Measurements from ENCODE around the gene TMIGD2.
"Not testable (repeated sequence)": the region's sequence is repeated elsewhere in the genome, so short reads cannot be mapped to it uniquely, and the experiment has no call there.

The TMIGD2 gene

DNA sequence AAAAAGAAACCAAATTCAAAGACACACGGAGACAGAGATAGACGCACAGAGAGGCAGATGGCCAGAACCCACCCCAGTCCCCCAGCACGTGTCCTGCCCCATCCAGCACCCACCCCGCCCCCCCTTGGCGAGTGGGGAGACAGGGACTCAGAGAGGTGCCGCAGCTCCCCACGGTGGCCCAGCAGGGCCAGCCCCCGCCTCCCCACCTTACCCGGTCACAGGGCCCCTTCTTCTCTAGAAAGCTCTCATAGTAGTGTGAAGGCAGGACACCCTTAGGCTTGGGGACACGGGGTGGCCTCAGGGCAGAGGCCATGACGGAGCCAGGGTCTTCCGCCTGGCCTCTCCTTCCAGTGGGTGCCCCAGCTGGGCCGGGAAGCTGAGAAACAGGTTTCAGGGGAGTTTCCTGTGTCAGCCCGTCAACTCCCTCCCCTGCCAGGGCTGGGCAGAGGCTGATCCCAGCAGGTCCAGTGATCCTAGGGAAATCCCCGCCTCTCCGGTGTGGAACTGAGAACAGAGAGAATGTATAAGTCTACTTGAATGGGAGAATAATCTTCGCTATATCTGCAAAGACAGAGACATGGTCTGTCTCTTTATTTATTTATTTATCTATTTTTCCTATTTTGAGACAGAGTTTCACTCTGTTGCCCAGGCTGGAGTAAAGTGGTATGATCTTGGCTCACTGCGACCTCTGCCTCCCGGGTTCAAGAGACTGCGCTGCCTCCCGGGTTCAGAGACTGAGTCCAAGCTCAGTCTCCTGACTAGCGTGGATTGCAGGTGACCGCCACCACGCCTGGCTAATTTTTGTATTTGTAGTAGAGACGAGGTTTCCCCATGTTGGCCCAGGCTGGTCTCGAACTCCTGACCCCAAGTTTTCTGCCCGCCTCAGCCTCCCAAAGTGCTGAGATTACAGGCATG, 36.5 kb upstream of the TMIGD2 start, which contains the start of gene STAP2:
TSS of gene STAP2 (minus strand) at position 387 of the 915 bp plus-strand sequence. CDS start at position 313, 74 bp downstream.
- H3K9ac ChIP-seq (ENCODE audit: low read length) = peak within 1 kb of the TSS; percentile 29
- peak within 1 kb of the TSS; percentile 56 for H3K4me3 ChIP-seq (ENCODE audit: low read length)
- H3K27ac ChIP-seq (ENCODE audit: low read length) = no peak within 1 kb of the TSS
- no peaks in the 10 kb centered on the region for H3K9me3 ChIP-seq (ENCODE audit: control insufficient read depth, low read depth, low read length)
- peaks cover 4% of the 10 kb centered on the region for H3K4me1 ChIP-seq (ENCODE audit: control insufficient read depth, low read depth, low read length)
- no peaks in the 10 kb centered on the region for H3K27me3 ChIP-seq (ENCODE audit: control insufficient read depth, insufficient read depth, low read length)
- no peaks in the 10 kb centered on the region for H3K36me3 ChIP-seq (ENCODE audit: control insufficient read depth, low read depth, low read length)

GRCh38 chr19:4337906-4338440, 35.8 kb upstream of the TMIGD2 start:
- no peaks in the 10 kb centered on the region for H3K27me3 ChIP-seq (ENCODE audit: control insufficient read depth, insufficient read depth, low read length)
- no peaks in the 10 kb centered on the region for H3K36me3 ChIP-seq (ENCODE audit: control insufficient read depth, low read depth, low read length)
- H3K4me1 ChIP-seq (ENCODE audit: control insufficient read depth, low read depth, low read length) = peaks cover 4% of the 10 kb centered on the region
- no peaks in the 10 kb centered on the region for H3K9me3 ChIP-seq (ENCODE audit: control insufficient read depth, low read depth, low read length)
- peak overlapping the region; percentile 29 for H3K9ac ChIP-seq (ENCODE audit: low read length)
- no peak overlapping the region for H3K27ac ChIP-seq (ENCODE audit: low read length)
- peak overlapping the region; percentile 56 for H3K4me3 ChIP-seq (ENCODE audit: low read length)

GRCh38 chr19:4334929-4335570, 32.9 kb upstream of the TMIGD2 start:
- no peaks in the 10 kb centered on the region for H3K36me3 ChIP-seq (ENCODE audit: control insufficient read depth, low read depth, low read length)
- no peak overlapping the region for H3K9ac ChIP-seq (ENCODE audit: low read length)
- no peaks in the 10 kb centered on the region for H3K9me3 ChIP-seq (ENCODE audit: control insufficient read depth, low read depth, low read length)
- no peaks in the 10 kb centered on the region for H3K27me3 ChIP-seq (ENCODE audit: control insufficient read depth, insufficient read depth, low read length)
- no peak overlapping the region for H3K4me3 ChIP-seq (ENCODE audit: low read length)
- H3K27ac ChIP-seq (ENCODE audit: low read length) = no peak overlapping the region
- no peaks in the 10 kb centered on the region for H3K4me1 ChIP-seq (ENCODE audit: control insufficient read depth, low read depth, low read length)

GRCh38 chr19:4329858-4330257, 27.7 kb upstream of the TMIGD2 start:
- Histone ChIP-seq H3K27me3 (ENCODE audit: control insufficient read depth, insufficient read depth, low read length) (no peaks in the 10 kb centered on the region), H3K9me3 (ENCODE audit: control insufficient read depth, low read depth, low read length) (no peaks in the 10 kb centered on the region), H3K36me3 (ENCODE audit: control insufficient read depth, low read depth, low read length) (no peaks in the 10 kb centered on the region), H3K9ac (ENCODE audit: low read length) (no peak overlapping the region), H3K4me1 (ENCODE audit: control insufficient read depth, low read depth, low read length) (peaks cover 3% of the 10 kb centered on the region), H3K4me3 (ENCODE audit: low read length) (no peak overlapping the region), H3K27ac (ENCODE audit: low read length) (no peak overlapping the region)

- H3K27me3 ChIP-seq (ENCODE audit: control insufficient read depth, insufficient read depth, low read length); H3K36me3 ChIP-seq (ENCODE audit: control insufficient read depth, low read depth, low read length); H3K27ac ChIP-seq (ENCODE audit: low read length); H3K4me1 ChIP-seq (ENCODE audit: control insufficient read depth, low read depth, low read length); H3K9me3 ChIP-seq (ENCODE audit: control insufficient read depth, low read depth, low read length): not testable (repeated sequence)
- Histone ChIP-seq H3K9ac (ENCODE audit: low read length) (peak overlapping the region; percentile 62), H3K4me3 (ENCODE audit: low read length) (peak overlapping the region; percentile 83)
These were observed 26.9 kb upstream of the TMIGD2 start for GRCh38 chr19:4328991-4329681.

DNA sequence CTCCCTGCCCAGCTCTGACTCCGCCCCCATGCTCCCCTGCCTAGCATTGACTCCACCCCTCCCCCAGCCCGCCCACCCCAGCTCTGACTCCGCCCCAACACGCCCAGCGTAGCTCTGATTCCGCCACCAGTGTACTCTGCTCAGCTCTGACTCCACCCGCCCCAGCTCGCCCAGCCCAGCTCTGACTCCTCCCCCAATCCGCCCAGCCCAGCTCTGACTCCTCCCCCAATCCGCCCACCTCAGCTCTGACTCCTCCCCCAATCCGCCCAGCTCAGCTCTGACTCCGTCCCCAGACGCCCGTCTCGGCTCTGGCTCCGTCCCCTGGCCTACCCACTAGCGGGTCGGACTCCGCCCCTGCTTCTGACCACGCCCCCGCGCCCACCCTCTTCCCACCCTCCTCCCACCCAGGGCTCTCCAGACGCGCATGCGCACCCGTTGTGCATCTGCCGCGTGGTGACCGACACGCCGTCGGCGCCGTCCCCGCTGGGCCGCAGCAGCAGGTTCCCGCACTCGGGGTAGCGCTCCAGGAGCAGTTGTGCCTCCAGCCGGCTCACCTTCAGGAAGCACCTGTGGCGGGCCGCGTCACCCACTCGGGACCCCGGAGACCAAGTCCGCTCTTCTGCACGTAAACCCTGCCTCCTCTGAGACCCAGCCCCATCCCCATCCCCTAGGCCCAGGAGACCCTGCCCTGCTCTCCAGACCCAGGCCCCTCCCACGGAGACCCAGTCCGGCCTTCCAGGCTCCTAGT, 26.2 kb upstream of the TMIGD2 start:
- H3K9ac ChIP-seq (ENCODE audit: low read length) = peak overlapping the region; percentile 62
- peak overlapping the region; percentile 83 for H3K4me3 ChIP-seq (ENCODE audit: low read length)
- H3K27me3 ChIP-seq (ENCODE audit: control insufficient read depth, insufficient read depth, low read length) = no peaks in the 10 kb centered on the region
- peaks cover 3% of the 10 kb centered on the region for H3K4me1 ChIP-seq (ENCODE audit: control insufficient read depth, low read depth, low read length)
- no peaks in the 10 kb centered on the region for H3K36me3 ChIP-seq (ENCODE audit: control insufficient read depth, low read depth, low read length)
- no peak overlapping the region for H3K27ac ChIP-seq (ENCODE audit: low read length)
- no peaks in the 10 kb centered on the region for H3K9me3 ChIP-seq (ENCODE audit: control insufficient read depth, low read depth, low read length)

- Histone ChIP-seq H3K4me1 (ENCODE audit: control insufficient read depth, low read depth, low read length) (peaks cover 3% of the 10 kb centered on the region), H3K9ac (ENCODE audit: low read length) (no peak overlapping the region), H3K27me3 (ENCODE audit: control insufficient read depth, insufficient read depth, low read length) (no peaks in the 10 kb centered on the region), H3K36me3 (ENCODE audit: control insufficient read depth, low read depth, low read length) (no peaks in the 10 kb centered on the region), H3K27ac (ENCODE audit: low read length) (no peak overlapping the region), H3K9me3 (ENCODE audit: control insufficient read depth, low read depth, low read length) (no peaks in the 10 kb centered on the region), H3K4me3 (ENCODE audit: low read length) (peak overlapping the region; percentile 61)
These were observed 25.7 kb upstream of the TMIGD2 start for GRCh38 chr19:4327877-4328242.

DNA sequence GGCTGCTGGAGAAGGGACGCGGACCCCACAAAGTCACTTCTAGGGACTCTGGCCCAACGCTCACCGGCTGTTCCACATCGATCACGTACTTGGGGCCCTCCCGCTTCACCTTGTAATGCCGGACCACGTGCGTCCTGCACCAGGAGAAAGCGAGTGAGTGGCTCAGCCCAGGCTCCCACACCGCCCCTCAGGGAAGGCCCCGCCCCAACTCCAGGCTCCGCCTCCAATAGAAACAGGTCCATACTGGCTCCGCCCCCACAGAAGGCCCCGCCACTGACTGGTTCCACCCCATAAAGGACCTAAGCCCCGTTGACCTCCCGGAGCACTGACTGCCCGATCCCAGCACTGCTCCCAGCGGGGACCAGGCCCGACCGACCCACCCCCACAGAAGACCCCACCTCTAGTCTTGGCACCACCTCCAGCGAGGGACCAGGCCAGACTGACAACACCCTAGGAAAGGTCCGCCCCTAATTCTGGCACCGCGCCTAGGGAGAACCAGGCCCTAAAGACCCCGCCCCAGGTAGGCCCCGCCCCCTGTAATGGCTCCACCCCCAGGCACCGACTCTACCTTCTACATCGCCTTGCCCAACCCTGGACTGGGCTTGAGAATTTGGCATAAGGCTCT, 25.2 kb upstream of the TMIGD2 start:
- Histone ChIP-seq H3K9ac (ENCODE audit: low read length) (peak overlapping the region; percentile 54), H3K4me3 (ENCODE audit: low read length) (peak overlapping the region; percentile 61), H3K27me3 (ENCODE audit: control insufficient read depth, insufficient read depth, low read length) (no peaks in the 10 kb centered on the region), H3K36me3 (ENCODE audit: control insufficient read depth, low read depth, low read length) (no peaks in the 10 kb centered on the region), H3K9me3 (ENCODE audit: control insufficient read depth, low read depth, low read length) (no peaks in the 10 kb centered on the region), H3K27ac (ENCODE audit: low read length) (no peak overlapping the region), H3K4me1 (ENCODE audit: control insufficient read depth, low read depth, low read length) (peaks cover 3% of the 10 kb centered on the region)

GRCh38 chr19:4326837-4327251, 24.7 kb upstream of the TMIGD2 start:
- peak overlapping the region; percentile 54 for H3K9ac ChIP-seq (ENCODE audit: low read length)
- H3K27me3 ChIP-seq (ENCODE audit: control insufficient read depth, insufficient read depth, low read length) = no peaks in the 10 kb centered on the region
- no peaks in the 10 kb centered on the region for H3K36me3 ChIP-seq (ENCODE audit: control insufficient read depth, low read depth, low read length)
- no peaks in the 10 kb centered on the region for H3K9me3 ChIP-seq (ENCODE audit: control insufficient read depth, low read depth, low read length)
- H3K4me1 ChIP-seq (ENCODE audit: control insufficient read depth, low read depth, low read length) = peaks cover 3% of the 10 kb centered on the region
- H3K4me3 ChIP-seq (ENCODE audit: low read length) = peak overlapping the region; percentile 61
- no peak overlapping the region for H3K27ac ChIP-seq (ENCODE audit: low read length)

DNA sequence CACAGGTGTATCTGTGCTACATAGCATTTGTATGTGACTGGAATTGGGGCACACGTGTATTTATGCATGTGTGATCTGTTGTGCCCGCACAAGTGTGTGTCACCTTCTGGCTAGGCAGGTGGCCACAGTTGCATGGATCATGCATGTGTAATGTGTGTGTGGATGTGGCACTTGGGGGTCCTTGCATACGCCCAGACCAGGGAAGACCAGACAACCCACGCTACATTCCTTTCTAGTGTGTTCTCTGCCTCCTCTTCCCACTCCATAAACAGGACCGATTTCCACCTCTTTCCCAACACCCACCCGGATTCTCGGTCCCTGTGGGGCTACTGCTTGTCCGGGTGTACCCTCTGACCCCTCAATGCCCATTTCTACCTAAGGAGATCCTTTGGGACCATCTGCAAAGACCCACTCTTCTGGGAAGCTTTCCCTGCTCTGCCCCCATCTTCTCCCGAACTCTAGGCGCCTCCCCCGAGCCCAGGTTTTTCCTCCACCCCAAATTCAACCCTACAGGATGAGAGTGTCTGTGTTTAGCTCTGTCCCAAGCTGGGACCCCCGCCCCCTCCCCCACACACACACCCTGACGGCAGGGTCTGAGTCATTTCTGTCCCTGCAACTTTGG, 24.1 kb upstream of the TMIGD2 start:
- Histone ChIP-seq H3K4me1 (ENCODE audit: control insufficient read depth, low read depth, low read length) (peaks cover 3% of the 10 kb centered on the region), H3K9ac (ENCODE audit: low read length) (no peak overlapping the region), H3K4me3 (ENCODE audit: low read length) (peak overlapping the region; percentile 61)

More for the DNA sequence above, 24.1 kb upstream of the TMIGD2 start:
- Histone ChIP-seq H3K36me3 (ENCODE audit: control insufficient read depth, low read depth, low read length) (no peaks in the 10 kb centered on the region), H3K27ac (ENCODE audit: low read length) (no peak overlapping the region), H3K9me3 (ENCODE audit: control insufficient read depth, low read depth, low read length) (no peaks in the 10 kb centered on the region), H3K27me3 (ENCODE audit: control insufficient read depth, insufficient read depth, low read length) (no peaks in the 10 kb centered on the region)
